Measurements from ENCODE around the gene GPC1. TPM values are rescaled to one million over a fixed set of nuclear protein-coding genes. Genes with fewer than 3 reads are reported as not detected.

Gene GPC1
- total RNA-seq, 1 experiment from 2014 or later, result 38.9 TPM

DNA sequence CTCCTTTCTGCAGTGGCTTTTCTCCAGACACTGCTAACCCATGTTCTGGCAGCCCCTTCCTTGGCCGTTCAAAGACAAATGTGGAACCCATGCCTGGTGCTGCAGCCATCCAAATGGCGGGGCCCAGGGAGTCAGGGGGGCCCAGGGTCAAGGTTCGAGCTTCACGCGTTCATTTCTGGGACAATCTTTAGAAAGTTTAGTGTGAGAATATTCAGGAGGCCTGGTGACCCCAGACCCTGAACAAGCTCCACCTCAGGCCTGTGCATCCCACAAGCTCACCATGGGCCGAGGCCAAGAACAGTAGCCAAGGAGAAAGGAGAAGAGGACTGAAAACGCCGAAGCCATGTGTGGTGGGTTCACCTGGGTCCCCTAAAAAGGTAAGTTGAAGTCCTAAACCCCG, 67.9 kb downstream of the GPC1 start:
- intact Hi-C loops (cut with micrococcal nuclease), result no loop called here
- H3K4me3 Mint-ChIP-seq (ENCODE audit: unreplicated experiment), result no peak overlapping the region
- H3K27ac Mint-ChIP-seq (ENCODE audit: low read depth, unreplicated experiment), result no peak overlapping the region
- BruUV-seq (replicated peaks), result no TSS peak
- no peaks in the 10 kb centered on the region for H3K9me3 Mint-ChIP-seq (ENCODE audit: unreplicated experiment)
- ChIA-PET POLR2A (interaction anchor here (0.8 kb wide), 1 partner anchor 9 kb away, joined by 4 read pairs; no protein-coding TSS in a partner anchor), CTCF (no interaction called here)
- peaks cover 11% of the 10 kb centered on the region for H3K36me3 Mint-ChIP-seq (ENCODE audit: insufficient read depth, unreplicated experiment)
- peaks cover 6% of the 10 kb centered on the region for H3K4me1 Mint-ChIP-seq (ENCODE audit: insufficient read depth, unreplicated experiment)
- TF ChIP-seq, protein P1, sequence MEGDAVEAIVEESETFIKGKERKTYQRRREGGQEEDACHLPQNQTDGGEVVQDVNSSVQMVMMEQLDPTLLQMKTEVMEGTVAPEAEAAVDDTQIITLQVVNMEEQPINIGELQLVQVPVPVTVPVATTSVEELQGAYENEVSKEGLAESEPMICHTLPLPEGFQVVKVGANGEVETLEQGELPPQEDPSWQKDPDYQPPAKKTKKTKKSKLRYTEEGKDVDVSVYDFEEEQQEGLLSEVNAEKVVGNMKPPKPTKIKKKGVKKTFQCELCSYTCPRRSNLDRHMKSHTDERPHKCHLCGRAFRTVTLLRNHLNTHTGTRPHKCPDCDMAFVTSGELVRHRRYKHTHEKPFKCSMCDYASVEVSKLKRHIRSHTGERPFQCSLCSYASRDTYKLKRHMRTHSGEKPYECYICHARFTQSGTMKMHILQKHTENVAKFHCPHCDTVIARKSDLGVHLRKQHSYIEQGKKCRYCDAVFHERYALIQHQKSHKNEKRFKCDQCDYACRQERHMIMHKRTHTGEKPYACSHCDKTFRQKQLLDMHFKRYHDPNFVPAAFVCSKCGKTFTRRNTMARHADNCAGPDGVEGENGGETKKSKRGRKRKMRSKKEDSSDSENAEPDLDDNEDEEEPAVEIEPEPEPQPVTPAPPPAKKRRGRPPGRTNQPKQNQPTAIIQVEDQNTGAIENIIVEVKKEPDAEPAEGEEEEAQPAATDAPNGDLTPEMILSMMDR (IDR thresholded peaks at IDR 0.05; ENCODE audit: unreplicated experiment), result no peak
- no peak for DNase-seq (ENCODE audit: unreplicated experiment)
- H3K27me3 Mint-ChIP-seq (ENCODE audit: insufficient read depth, unreplicated experiment), result no peaks in the 10 kb centered on the region

DNA sequence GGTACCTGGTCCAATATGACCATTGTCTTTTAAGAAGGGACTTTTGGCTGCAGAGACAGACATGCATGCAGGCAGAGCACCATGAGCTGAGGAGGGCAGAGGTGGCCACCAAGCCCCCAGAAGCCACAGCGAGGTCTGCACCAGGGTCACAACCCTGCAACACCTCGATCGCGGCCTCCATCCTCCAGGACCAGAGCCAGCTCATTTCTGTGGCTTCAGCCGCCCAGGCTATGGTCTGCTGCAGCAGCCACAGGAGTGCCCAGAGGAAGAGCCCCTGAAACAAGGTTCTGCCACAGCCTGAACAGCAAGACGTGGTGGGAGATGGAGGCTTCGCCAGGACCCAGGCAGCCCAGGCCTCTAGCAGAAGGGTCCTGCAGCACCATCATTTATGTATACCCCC, 68.4 kb downstream of the GPC1 start:
- H3K27ac Mint-ChIP-seq (ENCODE audit: low read depth, unreplicated experiment), result no peak overlapping the region
- intact Hi-C loops (cut with micrococcal nuclease), result no loop called here
- no peaks in the 10 kb centered on the region for H3K9me3 Mint-ChIP-seq (ENCODE audit: unreplicated experiment)
- ChIA-PET CTCF (no interaction called here), POLR2A (no interaction called here)
- peaks cover 11% of the 10 kb centered on the region for H3K36me3 Mint-ChIP-seq (ENCODE audit: insufficient read depth, unreplicated experiment)
- H3K4me3 Mint-ChIP-seq (ENCODE audit: unreplicated experiment), result no peak overlapping the region
- DNase-seq (ENCODE audit: unreplicated experiment), result no peak
- no TSS peak for BruUV-seq (replicated peaks)
- no peaks in the 10 kb centered on the region for H3K27me3 Mint-ChIP-seq (ENCODE audit: insufficient read depth, unreplicated experiment)
- TF ChIP-seq, protein P1 (IDR thresholded peaks at IDR 0.05; ENCODE audit: unreplicated experiment), result no peak
- peaks cover 5% of the 10 kb centered on the region for H3K4me1 Mint-ChIP-seq (ENCODE audit: insufficient read depth, unreplicated experiment)

DNA sequence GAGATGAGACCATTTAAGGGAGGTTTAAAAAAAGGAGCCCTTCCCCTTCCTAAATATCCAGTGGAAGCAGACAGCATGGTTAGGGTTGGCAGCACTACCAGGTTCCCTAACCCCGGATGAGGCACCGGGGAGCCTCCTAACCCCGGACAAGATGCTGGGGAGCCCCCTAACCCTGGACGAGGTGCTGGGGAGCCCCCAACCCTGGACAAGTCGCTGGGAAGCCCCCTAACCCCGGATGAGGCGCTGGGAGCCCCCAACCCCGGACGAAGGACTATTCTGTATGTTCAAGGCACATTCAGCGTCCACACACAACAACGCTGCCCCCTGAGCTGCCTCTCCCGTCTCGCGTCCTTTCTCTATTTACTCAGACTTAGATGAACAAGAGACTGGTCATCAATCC, 70.4 kb downstream of the GPC1 start:
- Mint-ChIP-seq H3K9me3 (ENCODE audit: unreplicated experiment) (no peaks in the 10 kb centered on the region), H3K36me3 (ENCODE audit: insufficient read depth, unreplicated experiment) (peaks cover 19% of the 10 kb centered on the region), H3K4me1 (ENCODE audit: insufficient read depth, unreplicated experiment) (no peaks in the 10 kb centered on the region), H3K27me3 (ENCODE audit: insufficient read depth, unreplicated experiment) (no peaks in the 10 kb centered on the region), H3K4me3 (ENCODE audit: unreplicated experiment) (no peak overlapping the region), H3K27ac (ENCODE audit: low read depth, unreplicated experiment) (no peak overlapping the region)
- ChIA-PET CTCF (no interaction called here), POLR2A (no interaction called here)
- BruUV-seq (replicated peaks), result no TSS peak
- intact Hi-C loops (cut with micrococcal nuclease), result no loop called here
- no peak for DNase-seq (ENCODE audit: unreplicated experiment)
- TF ChIP-seq, protein P1 (IDR thresholded peaks at IDR 0.05; ENCODE audit: unreplicated experiment), result no peak

DNA sequence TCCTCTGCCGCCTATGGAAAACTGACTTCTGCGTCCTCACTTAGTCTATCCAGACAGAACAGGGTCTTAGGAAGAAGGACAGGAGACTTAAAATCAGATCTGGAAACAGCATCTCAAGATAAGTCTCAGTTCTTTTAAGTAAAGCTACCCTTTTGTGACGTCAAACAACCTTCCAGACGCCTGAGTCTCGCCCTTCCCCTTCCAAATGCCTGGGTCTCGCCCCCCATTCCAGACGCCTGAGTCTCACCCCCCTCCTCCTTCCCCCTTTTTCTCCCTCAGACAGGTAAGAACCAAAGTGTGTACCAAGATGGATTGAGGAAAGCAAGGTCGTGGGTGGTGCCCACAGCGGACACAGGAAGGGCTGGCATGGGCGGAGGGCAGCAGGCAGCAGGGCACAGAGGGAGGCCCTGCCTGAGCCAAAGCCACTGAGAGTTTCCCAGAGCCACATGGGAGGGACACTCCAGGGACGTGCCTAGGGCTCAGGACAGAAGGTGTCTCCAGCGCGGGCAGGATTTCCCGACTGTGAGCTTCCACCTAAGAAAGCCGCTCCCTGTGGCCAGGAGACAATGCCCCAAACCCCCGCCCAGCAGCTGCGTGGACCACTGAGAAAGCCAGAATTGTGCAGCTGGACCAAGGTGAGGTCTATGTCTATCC, 71.1 kb downstream of the GPC1 start:
- BruUV-seq (replicated peaks), result no TSS peak
- POLR2A ChIA-PET, result interaction anchor here (0.7 kb wide), 1 partner anchor 984 kb away, joined by 3 read pairs; no protein-coding TSS in a partner anchor
- H3K9me3 Mint-ChIP-seq (ENCODE audit: unreplicated experiment), result no peaks in the 10 kb centered on the region

More for the DNA sequence above, 71.1 kb downstream of the GPC1 start:
- no peak overlapping the region for H3K4me3 Mint-ChIP-seq (ENCODE audit: unreplicated experiment)
- no peaks in the 10 kb centered on the region for H3K27me3 Mint-ChIP-seq (ENCODE audit: insufficient read depth, unreplicated experiment)
- intact Hi-C loops (cut with micrococcal nuclease), result no loop called here
- no peak for DNase-seq (ENCODE audit: unreplicated experiment)
- peaks cover 16% of the 10 kb centered on the region for H3K36me3 Mint-ChIP-seq (ENCODE audit: insufficient read depth, unreplicated experiment)
- CTCF ChIA-PET, result interaction anchor here (0.7 kb wide), 1 partner anchor 29 kb away, joined by 3 read pairs; no protein-coding TSS in a partner anchor
- H3K27ac Mint-ChIP-seq (ENCODE audit: low read depth, unreplicated experiment), result no peak overlapping the region
- H3K4me1 Mint-ChIP-seq (ENCODE audit: insufficient read depth, unreplicated experiment), result no peaks in the 10 kb centered on the region
- TF ChIP-seq, protein P1 (IDR thresholded peaks at IDR 0.05; ENCODE audit: unreplicated experiment), result no peak

All from MCF 10A (cell line).